Measurements from ENCODE around the gene BTBD10.

GRCh38 chr11:13355191-13355590, 107.8 kb downstream of the BTBD10 start:
- TF ChIP-seq CTCF (IDR thresholded peaks at IDR 0.05; ENCODE audit: poor library complexity) (no peak), EZH2 (IDR thresholded peaks at IDR 0.05; ENCODE audit: borderline replicate concordance) (no peak)
